NCI-H2196 (cell line): ENCODE results near the gene DMD.
"Not testable (repeated sequence)": the region's sequence is repeated elsewhere in the genome, so short reads cannot be mapped to it uniquely, and the experiment has no call there.

Experiments used
- DNase-seq: peaks from one replicate; lab custom pipeline; 2025; ENCODE audit not compliant: unreplicated experiment; lab: John Stamatoyannopoulos, UW

The DMD gene

DNA sequence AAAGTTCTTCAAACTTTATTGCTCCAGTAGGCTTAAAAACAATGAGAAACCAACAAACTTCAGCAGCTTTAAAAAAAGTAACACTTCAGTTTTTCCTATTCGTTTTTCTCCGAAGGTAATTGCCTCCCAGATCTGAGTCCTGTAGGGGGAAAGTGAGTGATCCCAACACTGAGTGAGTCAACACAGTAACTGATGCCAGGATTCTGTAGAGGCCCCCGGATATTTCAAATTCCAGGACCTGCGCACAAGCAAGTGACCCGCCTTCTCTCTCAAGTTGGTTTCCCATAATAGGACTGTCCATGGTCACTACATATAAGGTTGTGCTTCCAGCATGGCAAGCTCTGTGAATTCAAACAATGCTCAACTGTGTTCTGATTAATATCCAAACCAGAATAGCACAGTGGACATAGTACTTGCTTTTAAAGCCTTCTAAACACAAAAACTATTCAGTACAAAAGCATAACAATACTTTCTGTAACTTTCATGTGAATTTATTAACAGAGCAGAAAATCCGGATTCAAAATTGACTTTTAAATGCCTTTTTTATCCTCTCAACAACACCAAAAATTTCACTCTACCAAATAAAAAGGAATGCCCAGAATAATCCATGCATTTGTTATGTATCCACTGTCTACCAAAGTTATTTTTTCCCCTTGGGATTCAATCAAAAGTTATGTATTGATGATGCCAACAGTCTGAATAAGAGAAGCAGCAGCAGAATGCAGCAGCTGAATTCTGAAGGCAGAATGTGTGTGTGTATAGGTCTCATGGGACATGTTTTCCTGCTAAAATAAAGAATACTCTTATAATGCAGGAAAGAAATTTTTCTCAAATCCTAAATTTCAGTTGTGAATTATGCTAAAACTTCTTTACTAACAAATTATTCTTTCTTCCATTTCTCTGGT lies at the start of gene DMD:
TSS of gene DMD (minus strand) at position 194 of the 905 bp plus-strand sequence. CDS start 237 bp downstream, outside the sequence.
- DNase-seq = no peak

DNA sequence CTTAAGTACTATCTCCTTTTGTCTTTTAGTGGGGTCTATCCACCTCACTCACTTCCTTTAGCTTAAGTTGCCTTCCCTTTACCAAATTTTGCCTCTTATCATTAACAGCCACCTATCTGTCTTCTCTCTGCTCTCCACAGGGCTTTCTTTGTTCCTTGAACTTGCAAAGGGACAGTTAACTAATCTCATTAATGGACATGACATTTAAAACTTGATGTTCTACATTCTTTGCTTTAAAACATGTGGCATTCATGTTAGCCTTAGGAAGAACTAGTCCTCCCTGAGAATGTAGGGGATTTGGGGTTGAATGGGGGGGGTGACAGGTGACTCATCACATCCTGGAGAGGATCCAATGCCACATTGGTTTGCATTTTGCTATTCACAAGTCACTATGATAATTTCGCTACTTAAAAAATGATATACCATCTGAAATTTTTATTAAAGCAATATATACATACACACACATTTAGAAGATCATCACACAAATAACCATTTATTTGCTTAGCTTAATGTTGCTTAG lies 41.0 kb upstream of the DMD start:
- DNase-seq = no peak

DNA sequence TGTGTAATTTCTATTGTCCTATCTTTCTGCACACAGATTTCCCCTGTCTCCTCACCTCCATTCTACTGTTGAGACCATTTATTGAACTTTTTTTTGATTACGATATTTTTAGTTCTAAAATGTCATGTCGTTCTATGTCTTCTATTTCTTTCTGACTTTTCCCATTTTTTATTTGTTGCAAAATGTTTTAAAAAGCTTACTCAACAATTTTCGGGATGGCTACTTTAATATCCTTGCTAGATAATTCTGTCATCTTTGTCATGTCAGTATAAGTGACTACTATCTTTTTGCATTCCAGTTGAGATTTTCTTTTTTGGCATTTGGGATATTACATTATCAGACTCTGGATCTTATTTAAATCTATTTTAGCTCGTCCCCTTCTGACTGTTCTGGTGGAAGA lies 7.5 kb upstream of the DMD start:
- no peak for DNase-seq

DNA sequence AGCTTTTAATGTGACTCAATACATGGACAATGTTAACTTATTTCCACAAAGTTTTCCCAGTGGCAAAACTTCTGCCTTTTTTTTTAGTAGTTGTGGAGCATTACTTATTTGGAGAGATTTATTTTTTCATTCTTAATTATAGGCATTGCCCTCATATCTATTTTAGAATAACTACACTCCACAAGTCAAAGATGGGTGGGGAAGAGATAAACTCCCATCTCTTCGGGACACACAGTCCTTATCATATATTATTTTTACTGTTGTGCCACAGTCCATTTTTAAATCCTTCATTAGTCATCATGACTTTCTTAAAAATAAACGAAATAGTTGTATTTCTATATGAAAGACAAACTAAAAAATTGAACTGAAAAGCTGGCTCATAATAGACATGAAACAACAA lies 1.2 kb downstream of the DMD start:
- DNase-seq = no peak

DNA sequence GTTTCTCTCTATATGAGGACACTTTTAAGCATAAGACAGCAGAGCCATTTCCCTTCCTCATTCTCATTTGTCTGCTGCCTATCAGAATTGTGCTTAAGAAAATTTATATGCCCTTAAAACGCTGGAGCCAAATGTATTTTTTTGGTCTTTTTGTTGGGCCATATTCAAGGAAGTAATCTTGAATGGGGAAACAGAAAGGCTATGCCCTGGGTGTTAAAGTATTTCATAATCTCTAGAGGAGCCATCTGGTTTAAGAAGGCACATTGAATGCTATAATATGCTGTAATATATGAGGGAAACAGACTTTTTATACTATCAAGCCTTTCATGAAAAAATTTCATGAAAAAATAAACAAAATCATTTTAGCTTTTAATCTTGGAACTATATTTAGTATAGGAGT lies 4.3 kb downstream of the DMD start:
- DNase-seq = no peak

DNA sequence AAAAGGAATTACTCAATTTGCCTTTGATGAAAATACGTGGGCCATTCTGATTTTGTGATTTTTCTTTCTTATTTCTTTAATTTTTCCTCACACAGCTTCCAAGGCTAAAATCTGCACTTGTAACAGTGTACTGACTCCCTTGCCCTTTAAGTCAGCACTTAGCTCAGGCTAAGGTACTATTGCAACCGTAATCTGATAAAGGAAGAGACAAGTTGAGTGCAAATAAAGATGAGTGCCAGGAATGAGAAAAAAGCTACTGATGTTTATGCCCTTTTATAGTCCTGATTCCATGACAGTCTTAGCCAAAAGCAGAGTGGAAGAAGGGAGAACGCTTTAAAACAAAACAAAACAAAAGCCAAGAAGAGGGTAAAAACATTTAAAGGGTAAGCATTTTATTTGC lies 6.0 kb downstream of the DMD start:
- DNase-seq = no peak

DNA sequence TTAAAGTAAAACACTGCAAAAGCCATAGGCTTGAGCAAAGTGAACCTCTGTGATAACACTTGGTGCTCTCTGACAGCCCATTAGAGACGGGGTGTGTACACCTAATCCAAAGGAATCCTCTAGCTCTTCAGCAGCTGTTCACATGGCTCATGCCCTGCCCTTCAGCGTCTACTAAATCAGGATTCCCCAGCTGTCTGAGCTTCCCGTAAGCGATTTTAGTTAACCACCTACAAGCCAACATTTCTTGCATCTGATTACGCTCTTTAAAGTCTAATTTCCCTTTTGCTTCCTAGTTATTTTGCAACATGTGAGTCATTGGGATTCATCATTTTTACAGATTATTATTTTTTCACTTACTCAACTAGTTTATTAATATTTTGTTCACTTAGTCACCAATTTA lies 6.5 kb downstream of the DMD start:
- DNase-seq = no peak

DNA sequence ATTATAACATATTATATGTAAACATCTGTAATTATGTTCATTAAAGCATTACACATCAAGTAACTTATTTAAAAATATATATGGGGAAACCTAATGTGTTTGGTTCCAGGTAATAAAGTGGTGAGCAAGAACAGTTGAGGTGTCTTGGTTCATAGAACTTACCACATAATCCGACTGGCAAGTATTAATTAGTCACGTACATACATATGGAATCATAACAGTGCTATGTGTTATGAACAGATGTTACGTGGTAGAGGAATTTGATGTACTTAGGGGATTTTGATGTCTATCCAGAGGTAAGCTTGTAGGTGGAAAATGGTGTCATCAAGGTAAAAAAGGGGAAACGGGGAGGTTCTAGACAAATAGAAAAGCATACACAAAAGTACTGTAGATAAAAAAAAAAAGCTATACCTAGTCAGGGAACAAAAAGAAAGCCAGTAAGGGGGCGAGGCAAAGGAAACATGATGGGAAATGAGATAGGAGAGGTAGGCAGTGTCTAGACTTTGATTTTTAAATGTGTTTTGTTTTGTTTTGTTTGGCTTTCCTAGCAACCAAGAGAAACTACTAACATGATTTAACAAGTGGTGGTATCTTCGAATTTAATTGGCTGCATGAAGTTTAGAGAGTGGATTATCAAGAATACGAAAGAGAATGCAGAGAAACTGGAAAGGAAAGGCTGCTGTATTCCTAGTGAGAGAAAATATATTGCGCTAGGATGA lies 12.6 kb downstream of the DMD start:
- DNase-seq = no peak

DNA sequence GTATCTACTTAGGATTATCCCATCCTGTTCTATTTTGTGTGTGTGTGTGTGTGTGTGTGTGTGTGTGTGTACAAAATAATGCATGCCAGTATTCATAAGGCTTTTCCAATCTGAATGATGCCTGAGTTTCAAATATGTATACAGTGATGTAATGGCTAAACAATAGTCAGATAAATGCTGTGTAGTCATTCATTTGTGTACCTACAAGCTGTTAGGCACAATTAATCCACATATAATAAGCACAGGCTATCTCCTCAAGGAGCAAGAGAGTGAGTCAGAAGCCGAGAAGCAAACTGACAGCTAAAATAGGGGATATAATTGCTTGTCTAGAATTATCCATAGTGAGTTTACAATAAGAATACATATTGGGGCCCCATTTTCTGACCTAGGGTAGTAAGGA lies 15.7 kb downstream of the DMD start:
- DNase-seq = no peak

DNA sequence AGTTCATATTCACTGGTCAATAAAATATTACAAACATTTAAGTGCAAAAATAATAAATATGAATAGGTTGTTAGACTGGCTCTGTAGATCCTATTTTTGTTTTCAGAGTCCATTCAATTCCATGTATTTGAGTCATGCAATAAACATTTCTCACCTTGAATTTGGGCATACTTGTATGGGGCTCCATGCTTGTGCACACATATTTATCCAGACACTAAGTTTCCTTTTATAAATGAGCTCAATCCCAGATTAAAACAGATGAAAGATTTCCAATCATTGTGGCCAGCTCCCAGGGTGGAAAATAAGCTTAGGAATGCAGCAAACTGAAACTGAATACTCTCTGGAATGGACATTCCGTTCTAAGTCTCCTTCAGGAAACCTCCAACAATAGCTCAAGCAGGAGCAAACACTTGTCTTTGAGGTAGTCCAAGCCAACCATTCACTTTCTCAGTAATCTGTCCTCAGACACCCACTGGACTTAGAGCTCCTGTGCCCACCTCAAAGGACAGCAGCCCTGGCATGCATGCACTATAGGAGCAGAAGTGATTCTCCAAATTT lies 16.4 kb downstream of the DMD start:
- DNase-seq = no peak

DNA sequence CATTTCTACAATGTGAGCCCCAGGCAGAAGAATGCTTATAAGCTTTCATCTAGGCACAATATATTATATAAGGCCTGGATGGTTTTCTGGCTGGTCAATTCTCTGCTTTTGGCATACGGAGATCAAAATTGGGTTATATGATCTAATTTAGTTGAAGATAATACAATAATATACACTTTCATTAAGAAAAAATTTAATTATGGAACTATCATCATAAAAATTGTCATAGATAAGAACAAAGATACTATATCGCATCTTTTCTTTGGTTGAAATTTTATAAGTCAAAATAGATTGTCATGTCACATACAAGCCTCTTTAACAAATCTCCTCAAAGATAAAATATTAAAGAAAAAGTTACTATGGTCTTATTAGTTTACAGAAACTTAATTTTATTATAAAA lies 17.1 kb downstream of the DMD start:
- DNase-seq = no peak

DNA sequence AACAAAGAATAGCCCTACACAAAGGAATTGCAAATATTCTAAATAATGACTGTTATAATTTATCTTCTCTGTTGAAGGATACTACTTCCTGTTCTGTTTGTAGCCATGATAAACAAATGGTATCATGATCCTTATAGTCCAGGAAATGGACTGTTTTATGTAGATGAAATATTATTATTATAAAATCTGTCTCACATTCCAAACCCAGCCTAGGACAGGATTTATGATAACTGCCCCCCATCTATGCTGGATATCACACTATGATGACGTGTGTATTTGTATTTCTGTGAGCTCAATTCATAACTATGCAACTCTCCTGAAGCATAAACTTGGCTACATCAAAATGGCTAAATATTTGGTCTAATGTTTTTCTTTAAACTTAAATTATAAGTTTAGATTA lies 21.3 kb downstream of the DMD start:
- DNase-seq = no peak

DNA sequence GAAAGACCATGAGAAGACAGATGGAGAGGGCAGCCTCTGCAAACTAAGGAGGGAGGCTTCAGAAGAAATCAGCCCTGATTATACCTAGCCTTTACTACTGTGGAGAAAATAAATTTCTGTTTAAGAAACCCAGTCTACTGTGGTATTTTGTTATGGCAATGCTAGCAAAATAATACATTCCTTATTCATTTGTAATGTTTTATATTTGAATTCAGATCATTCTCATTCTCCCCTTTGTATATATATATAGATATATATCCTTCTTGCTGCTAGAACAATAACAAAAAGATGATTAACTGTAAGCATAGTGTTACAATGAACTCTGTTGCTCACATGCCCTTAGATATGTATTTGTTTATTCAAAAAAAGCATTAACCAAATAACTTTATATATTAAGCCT lies 22.5 kb downstream of the DMD start:
- no peak for DNase-seq

DNA sequence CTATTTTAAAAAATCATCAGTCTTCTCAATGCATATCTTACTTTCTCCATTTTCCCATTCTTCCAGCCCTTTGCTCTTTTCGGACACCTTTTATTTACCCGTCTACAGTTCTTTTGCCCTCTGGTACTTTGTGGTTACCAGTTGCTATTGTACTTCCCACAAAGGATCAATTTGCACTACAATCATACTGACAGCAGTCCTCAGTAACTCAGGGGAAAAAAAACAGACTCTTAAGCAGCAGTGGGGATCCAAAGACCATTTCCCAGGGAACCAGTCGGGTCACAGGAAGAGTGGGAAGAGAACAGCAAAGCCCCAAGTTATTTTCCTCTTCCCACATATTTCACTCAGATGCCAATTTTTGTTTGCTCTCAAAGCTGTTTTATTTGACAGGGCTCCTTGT lies 23.1 kb downstream of the DMD start:
- no peak for DNase-seq

DNA sequence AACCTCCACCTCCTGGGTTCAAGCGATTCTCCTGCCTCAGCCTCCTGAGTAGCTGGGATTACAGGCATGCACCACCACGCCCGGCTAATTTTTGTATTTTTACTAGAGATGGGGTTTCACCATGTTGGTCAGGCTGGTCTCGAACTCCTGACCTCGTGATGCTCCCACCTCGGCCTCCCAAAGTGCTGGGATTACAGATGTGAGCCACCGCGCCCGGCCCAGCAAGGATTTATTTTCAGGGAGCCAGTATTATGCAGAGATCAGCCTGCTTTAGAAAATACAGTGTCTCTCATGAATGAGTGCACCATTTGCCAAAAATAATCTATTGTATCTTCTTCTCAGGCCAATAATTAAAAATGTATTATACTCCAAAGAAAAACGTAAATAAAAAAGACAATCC lies 26.5 kb downstream of the DMD start:
- DNase-seq = not testable (repeated sequence)

DNA sequence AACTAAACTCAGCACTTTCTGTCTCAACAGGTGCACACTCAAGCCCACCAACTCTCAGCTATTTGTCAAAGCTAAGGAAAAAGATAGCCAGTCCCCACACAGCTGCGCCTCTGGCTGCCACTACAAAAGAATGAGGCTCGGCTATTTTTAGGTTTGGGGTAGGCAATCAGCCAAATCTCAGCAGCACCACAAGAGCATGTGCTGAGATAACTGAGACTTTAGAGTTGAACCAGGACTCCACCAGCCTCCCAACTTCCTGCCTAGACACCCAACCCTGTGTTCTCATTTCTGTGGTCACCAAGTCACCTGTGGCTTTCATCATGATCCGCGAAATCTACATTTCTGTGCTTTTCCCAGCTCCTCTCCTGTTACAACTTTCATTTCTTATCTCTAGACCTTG lies 28.0 kb downstream of the DMD start:
- no peak for DNase-seq

DNA sequence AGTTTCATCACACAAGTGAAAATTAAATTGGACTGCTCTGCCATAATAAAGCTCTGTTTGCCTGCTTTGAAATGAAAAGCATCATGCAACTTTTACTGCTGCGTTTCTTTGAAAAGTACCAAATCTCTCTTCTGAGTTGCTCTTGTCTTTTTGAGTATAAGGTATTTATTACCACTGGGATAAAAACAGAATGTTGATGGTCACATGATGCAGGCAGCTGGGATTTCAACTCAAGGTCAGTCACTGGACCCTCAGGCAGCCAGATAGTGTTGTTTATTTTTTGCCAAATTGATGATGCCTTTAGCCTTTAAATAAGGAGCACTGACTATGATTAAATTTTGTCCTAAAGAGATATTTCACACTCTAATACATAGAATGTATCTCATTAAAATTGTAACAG lies 32.7 kb downstream of the DMD start:
- DNase-seq = no peak

DNA sequence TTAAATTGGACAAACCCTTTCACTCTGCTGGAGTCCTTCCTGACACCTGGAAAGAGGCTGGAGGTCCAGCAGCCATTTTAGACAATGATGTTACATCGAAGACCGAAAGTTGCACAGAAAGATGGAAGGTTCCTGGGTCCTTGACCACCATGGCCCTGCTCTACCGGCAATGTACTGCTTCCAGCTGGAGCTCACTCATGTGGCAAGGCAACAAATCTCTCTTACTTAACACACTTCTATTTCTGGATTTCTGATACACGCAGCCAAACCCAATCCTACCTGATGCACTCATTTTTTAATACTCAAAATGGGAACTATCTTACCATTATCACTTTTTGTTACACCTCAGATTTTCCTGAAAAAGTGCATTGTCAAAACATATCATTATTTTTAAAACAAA lies 33.1 kb downstream of the DMD start:
- DNase-seq = no peak

DNA sequence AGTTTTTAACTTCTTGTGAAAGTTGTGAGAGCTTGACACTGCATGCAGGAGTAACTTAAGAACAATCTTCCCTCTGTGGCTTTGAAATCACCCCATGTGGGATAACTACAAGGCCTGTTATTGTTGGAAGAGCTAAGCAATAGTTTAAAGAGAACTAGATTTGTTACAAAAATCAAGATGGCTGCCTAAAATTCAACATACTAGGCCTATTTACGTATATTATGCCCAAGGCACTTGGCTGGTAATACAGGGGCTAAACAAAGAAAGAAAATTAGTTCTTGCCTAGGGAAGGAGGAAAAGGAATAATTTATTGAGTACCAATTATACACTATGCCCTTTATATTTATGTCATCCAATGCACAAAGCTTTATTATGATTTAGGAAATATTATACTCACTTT lies 36.1 kb downstream of the DMD start:
- DNase-seq = no peak

DNA sequence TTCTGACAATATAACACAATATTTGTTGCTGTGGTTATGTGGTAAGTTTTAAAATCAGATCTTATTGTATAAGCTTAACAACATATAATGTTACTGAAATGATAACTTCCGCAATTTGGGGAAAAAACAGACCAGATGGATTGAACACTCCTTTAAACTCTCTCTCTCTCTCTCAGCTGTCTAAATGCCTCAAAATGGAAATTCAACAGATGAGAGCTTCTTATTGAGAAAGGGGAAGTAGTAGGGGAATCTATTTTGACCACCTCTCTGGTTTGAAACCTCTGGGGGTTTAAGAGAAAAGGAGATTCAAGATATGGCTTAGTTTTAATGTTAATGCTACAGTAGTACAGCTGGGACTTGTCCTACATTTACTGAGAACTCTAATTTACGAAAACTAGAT lies 40.3 kb downstream of the DMD start:
- DNase-seq = no peak

DNA sequence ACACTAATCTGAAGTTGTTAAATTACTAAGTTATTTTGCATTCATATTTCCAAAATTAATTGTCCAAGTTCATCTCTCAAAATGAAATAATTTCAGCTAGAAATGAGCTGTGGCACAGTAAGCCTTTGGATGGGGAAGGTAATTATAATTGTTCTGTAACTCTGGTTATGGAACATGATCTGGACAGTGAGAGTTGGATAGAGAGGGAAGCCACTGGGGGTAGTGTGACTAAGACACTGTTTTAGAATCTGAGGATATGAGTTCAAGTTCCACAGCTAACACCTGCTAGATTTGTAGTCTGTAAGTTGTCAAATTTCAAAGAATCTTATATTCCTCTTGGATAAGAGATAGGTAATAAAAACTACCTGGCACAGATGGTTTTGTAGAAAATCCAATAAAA lies 49.5 kb downstream of the DMD start:
- DNase-seq = no peak

DNA sequence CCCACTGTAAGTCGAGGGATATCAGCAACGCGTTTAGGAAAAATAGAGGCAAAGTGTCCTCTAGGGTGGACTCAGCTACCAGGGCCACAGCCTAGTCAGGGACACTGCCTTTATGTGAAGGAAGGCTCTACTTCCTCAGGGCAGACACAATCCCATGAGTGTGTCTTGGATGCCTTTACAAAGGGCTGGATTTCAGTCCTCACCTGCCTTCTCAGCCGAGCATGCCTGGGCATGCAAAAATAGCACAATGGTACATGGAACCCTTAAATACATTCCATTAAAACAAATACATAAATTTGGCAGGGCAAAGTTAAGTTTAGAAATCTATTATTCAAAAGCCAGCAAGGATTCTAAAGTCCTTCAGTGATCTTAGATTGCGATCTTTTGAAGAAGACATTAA lies 51.1 kb downstream of the DMD start:
- no peak for DNase-seq
